ENCODE data around the gene TGFBR2.

TGFBR2 gene

GRCh38 chr3:30604093-30604492 lies 2.3 kb upstream of the TGFBR2 start:
- DNase-seq, result no peak

GRCh38 chr3:30604558-30604957 lies 1.8 kb upstream of the TGFBR2 start:
- DNase-seq, result no peak

- DNase-seq, result no peak
Observed at GRCh38 chr3:30605005-30605404, 1.4 kb upstream of the TGFBR2 start.

- DNase-seq, result no peak
Observed at GRCh38 chr3:30605706-30606300, 598 bp upstream of the TGFBR2 start.

- no peak for DNase-seq
Observed at GRCh38 chr3:30607032-30607833, 832 bp downstream of the TGFBR2 start.

GRCh38 chr3:30608598-30608947 lies 2.2 kb downstream of the TGFBR2 start:
- DNase-seq, result no peak

GRCh38 chr3:30609930-30610701 lies 3.7 kb downstream of the TGFBR2 start:
- DNase-seq, result no peak

GRCh38 chr3:30610702-30611368 lies 4.4 kb downstream of the TGFBR2 start:
- no peak for DNase-seq

- no peak for DNase-seq
Observed at GRCh38 chr3:30611613-30612436, 5.4 kb downstream of the TGFBR2 start.

- no peak for DNase-seq
Observed at GRCh38 chr3:30612437-30613132, 6.2 kb downstream of the TGFBR2 start.

GRCh38 chr3:30613133-30613825 lies 6.9 kb downstream of the TGFBR2 start:
- no peak for DNase-seq

GRCh38 chr3:30614373-30614772 lies 8.0 kb downstream of the TGFBR2 start:
- DNase-seq, result no peak

GRCh38 chr3:30614943-30615342 lies 8.5 kb downstream of the TGFBR2 start:
- no peak for DNase-seq

GRCh38 chr3:30615615-30616346 lies 9.4 kb downstream of the TGFBR2 start:
- no peak for DNase-seq

- DNase-seq, result no peak
Observed at GRCh38 chr3:30616347-30617027, 10.1 kb downstream of the TGFBR2 start.

- DNase-seq, result no peak
Observed at GRCh38 chr3:30617069-30617468, 10.7 kb downstream of the TGFBR2 start.

GRCh38 chr3:30617653-30618052 lies 11.3 kb downstream of the TGFBR2 start:
- DNase-seq, result no peak

- DNase-seq, result no peak
Observed at GRCh38 chr3:30618526-30618925, 12.1 kb downstream of the TGFBR2 start.

- no peak for DNase-seq
Observed at GRCh38 chr3:30619318-30619717, 12.9 kb downstream of the TGFBR2 start.

All from DMS 273 treated with DMSO at 0.1 percent for 48 hours (cell line).